Caki2 (cell line): ENCODE results near the gene ROR1. TPM values are rescaled to one million over a fixed set of nuclear protein-coding genes. Genes with fewer than 3 reads are reported as not detected.
A peak's percentile ranks its signal among the peaks of the same experiment; 100 is the strongest.

Experiments used
- DNase-seq: peaks from one replicate; pipeline ENCODE4 v3.0.0-alpha.2; 2015; ENCODE audit warnings: low read depth
- in situ Hi-C: cut with HindIII; loops from 2 replicates; pipeline ENCODE4 v1.10.0; 2016; ENCODE audit warnings: low sequenced_read_pairs, low pct_unique_long_range_greater_than_20kb, mixed read lengths
- total RNA-seq: library from RNA; depleted of rRNA; stranded (reverse); fragments of >200 nt; shearing (Covaris generic); gene quantifications from 2 replicates; pipeline ENCODE4 v1.2.3, GENCODE V29; 2014; ENCODE audit warnings: low replicate concordance

ROR1 gene
- total RNA-seq, 1 experiment from 2014 or later = 3.4 TPM

- DNase-seq = no peak
- in situ Hi-C loops = no loop called here
Measured at GRCh38 chr1:64136296-64136695, 362.5 kb downstream of the ROR1 start.

GRCh38 chr1:64136752-64137411 is 363.1 kb downstream of the ROR1 start:
- in situ Hi-C loops = no loop called here
- peak; percentile 64 for DNase-seq

- in situ Hi-C loops = no loop called here
- no peak for DNase-seq
Measured at GRCh38 chr1:64137412-64137803, 363.6 kb downstream of the ROR1 start.

GRCh38 chr1:64139877-64140276 is 366.1 kb downstream of the ROR1 start:
- in situ Hi-C loops = no loop called here
- DNase-seq = no peak

GRCh38 chr1:64140596-64140995 is 366.8 kb downstream of the ROR1 start:
- in situ Hi-C loops = no loop called here

GRCh38 chr1:64147045-64147724 is 373.4 kb downstream of the ROR1 start:
- DNase-seq = no peak
- in situ Hi-C loops = no loop called here

More at GRCh38 chr1:64140596-64140995, 366.8 kb downstream of the ROR1 start:
- no peak for DNase-seq

GRCh38 chr1:64147759-64148158 is 373.9 kb downstream of the ROR1 start:
- in situ Hi-C loops = no loop called here
- DNase-seq = no peak

GRCh38 chr1:64150266-64150665 is 376.4 kb downstream of the ROR1 start:
- DNase-seq = no peak
- in situ Hi-C loops = no loop called here

GRCh38 chr1:64150729-64151230 is 377.0 kb downstream of the ROR1 start:
- in situ Hi-C loops = no loop called here
- no peak for DNase-seq

- in situ Hi-C loops = no loop called here
Measured at GRCh38 chr1:64155278-64155677, 381.5 kb downstream of the ROR1 start.

GRCh38 chr1:64161357-64161941 is 387.6 kb downstream of the ROR1 start:
- no peak for DNase-seq
- in situ Hi-C loops = no loop called here

More at GRCh38 chr1:64155278-64155677, 381.5 kb downstream of the ROR1 start:
- no peak for DNase-seq

- no peak for DNase-seq
- in situ Hi-C loops = no loop called here
Measured at GRCh38 chr1:64162151-64162550, 388.3 kb downstream of the ROR1 start.

- DNase-seq = no peak
- in situ Hi-C loops = no loop called here
Measured at GRCh38 chr1:64162804-64163203, 389.0 kb downstream of the ROR1 start.

GRCh38 chr1:64163431-64163830 is 389.6 kb downstream of the ROR1 start:
- in situ Hi-C loops = no loop called here
- no peak for DNase-seq

GRCh38 chr1:64163970-64164369 is 390.2 kb downstream of the ROR1 start:
- in situ Hi-C loops = no loop called here
- DNase-seq = no peak

GRCh38 chr1:64166629-64167028 is 392.8 kb downstream of the ROR1 start:
- no peak for DNase-seq
- in situ Hi-C loops = no loop called here

- no peak for DNase-seq
- in situ Hi-C loops = no loop called here
Measured at GRCh38 chr1:64167176-64167575, 393.4 kb downstream of the ROR1 start.

GRCh38 chr1:64171246-64171645 is 397.4 kb downstream of the ROR1 start:
- DNase-seq = no peak

GRCh38 chr1:64171797-64172281 is 398.0 kb downstream of the ROR1 start:
- in situ Hi-C loops = no loop called here
- peak; percentile 57 for DNase-seq

More at GRCh38 chr1:64171246-64171645, 397.4 kb downstream of the ROR1 start:
- in situ Hi-C loops = no loop called here
